Myocyte (in vitro differentiated cells): ENCODE data around the gene CPD. TPM values are rescaled to one million over a fixed set of nuclear protein-coding genes. Genes with fewer than 3 reads are reported as not detected.
"Not testable (repeated sequence)": the region's sequence is repeated elsewhere in the genome, so short reads cannot be mapped to it uniquely, and the experiment has no call there.

Source experiments
- DNase-seq: peaks from one replicate; pipeline ENCODE4 v3.0.0-alpha.2; 2012; ENCODE audit warnings: low read depth
- polyA plus RNA-seq: library from polyadenylated mRNA; unstranded; fragments of >200 nt; gene quantifications from one replicate; pipeline ENCODE4 v1.2.1, GENCODE V29; 2012; ENCODE audit warnings: missing spikeins
- total RNA-seq: library from RNA; depleted of rRNA; stranded (reverse); fragments of >200 nt; gene quantifications from 2 replicates; pipeline ENCODE4 v1.2.3, GENCODE V29; 2014

CPD gene
- 30.8 and 37.7 TPM in 2 replicates for total RNA-seq
- 16.4 TPM for polyA plus RNA-seq

GRCh38 chr17:30378825-30379302, at the start of gene CPD:
Gene CPD (plus strand): TSS chr17:30378927. CDS start chr17:30378981, 54 bp downstream.
- peak; percentile 96 for DNase-seq

- DNase-seq, result no peak
Measured at GRCh38 chr17:30332057-30332542, 46.6 kb upstream of the CPD start.

DNA sequence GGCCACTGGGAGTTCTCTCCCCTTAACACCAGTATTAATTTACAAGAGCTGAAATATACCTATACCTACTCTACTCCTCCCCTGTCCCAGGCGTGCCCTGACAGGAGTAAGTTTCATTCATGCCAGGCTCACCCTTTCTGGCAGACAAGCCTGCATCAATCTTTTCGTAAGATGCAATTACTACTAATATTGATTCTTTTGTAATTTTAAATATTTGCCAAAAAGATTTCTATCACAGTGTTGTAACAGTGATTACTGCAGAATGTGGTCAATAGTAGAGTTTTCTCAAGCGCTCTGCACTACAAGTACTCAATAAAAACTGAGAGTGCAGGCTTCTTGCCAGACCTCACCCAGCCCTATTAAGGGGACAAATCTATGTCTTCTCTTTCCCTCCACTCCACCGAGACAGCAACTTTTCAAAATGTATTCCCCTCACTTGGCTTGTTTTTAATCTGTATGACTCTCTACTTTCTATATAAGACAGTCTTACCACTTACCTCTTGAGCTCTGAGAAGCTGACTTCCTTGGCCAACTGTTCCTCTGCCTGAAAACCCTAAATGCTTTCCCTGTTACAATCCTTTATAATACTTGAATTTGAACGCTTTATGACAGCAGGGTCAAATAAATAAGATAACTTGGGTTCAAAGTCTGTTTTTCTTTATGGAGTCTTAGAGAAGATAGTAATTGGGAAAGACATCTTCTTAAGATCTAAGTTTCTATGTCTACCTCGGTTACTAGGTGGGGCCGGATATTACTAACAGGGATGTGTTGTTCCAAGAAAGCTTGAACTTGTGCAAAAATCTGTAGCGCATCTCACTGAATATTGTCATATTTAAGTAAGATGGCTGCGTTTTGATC, 45.0 kb upstream of the CPD start, which contains the start of gene TMIGD1:
Gene TMIGD1, minus strand, starts transcription at position 555 of the 858 bp plus-strand sequence. CDS start 1,924 bp downstream, outside the sequence.
- DNase-seq, result no peak

DNA sequence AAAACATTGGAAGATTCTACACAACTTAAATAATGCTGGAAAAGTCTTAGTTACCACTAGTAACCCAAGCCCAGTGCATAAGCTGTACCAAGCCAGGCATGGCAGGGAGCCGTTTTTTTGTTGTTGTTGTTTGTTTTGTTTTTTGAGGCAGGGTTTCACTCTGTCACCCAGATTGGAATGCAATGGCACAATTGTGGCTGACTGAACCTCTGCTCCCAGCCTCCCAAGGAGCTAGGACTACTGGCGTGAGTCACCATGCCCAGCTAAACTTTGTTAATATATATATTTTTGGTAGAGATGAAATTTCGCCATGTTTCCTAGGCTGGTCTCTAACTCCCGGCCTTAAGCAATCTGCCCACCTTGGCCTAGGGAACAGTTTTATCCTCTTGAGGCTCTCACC, 44.3 kb upstream of the CPD start:
- no peak for DNase-seq

DNA sequence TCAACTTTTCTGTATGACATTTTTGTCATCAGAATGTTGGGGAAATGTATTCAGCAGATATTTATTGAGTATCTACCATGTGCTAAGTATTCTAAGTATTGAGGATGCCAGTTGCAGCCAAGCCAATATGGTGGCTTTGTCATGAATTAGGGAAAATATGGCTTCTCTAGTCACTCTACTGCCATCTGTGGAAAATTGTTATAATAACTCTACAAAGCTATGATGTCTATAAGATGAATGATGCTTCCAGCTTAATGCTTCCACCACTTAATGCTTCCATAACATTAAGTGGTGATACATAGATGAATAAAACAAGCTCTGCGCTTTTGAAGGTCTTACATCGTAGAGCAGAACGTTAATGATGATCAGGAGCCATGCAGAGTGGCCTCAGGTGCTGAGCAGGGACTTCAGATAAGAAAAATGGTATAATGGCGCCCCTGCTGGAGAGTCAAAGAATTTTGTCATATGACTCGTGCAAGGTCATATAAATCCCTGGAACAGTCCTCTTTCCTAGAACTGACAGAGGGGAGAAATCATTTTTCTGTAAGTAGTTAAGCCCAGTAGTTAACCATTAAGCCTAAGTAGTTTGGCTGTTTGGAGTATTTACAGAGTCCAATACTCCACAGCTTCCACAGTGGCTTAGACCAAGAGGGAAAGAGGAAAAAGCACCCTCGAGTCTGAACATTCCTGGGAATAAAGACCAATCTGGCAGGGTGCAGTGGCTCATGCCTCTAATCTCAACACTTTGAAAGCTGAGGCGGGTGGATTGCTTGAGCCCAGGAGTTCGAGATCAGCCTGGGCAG, 42.2 kb upstream of the CPD start:
- peak; percentile 18 for DNase-seq

- DNase-seq, result no peak
Measured at GRCh38 chr17:30337393-30337999, 41.2 kb upstream of the CPD start.

GRCh38 chr17:30339086-30339485, 39.6 kb upstream of the CPD start:
- DNase-seq, result no peak

DNA sequence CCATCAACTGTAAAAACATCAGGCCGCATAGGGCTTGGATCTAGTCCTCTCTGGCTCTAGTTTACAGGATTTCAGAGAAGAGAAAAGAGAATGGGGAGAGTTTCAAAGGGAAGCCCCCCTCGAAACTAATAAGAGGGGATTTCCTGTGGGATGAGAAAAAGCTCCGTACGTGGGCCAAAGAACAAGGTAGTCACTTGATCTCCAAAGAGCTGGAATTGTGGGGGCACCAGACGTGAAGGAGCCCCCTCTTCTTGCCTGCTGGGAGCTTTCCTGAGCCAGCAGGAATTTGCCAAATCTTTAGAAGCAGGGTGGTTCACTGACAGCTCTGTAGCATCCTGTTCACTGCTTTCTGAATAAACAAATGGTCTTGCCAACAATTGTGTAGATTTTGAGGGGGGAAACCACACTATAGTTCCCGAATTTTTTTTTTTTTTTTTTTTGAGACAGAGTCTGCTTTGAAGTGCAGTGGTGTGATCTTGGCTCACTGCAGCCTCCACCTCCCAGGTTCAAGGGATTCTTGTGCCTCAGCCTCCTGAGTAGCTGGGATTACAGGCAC, 37.8 kb upstream of the CPD start:
- no peak for DNase-seq

GRCh38 chr17:30341703-30342249, 37.0 kb upstream of the CPD start:
- no peak for DNase-seq

DNA sequence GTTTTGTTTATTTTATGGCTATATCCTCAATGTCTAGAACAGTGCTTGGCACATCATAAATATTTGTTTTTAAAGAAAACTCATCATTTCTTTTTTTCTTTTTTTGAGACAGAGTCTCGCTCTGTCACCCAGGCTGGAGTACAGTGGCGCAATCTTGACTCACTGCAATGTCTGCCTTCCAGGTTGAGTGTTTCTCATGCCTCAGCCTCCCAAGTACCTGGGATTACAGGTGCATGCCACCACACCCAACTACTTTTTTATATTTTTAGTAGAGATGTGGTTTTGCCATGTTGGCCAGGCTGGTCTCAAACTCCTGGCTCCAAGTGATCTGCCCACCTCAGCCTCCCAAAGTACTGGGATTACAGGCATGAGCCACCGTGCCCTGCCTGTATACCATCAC, 35.5 kb upstream of the CPD start:
- not testable (repeated sequence) for DNase-seq

GRCh38 chr17:30343796-30344195, 34.9 kb upstream of the CPD start:
- DNase-seq, result no peak

GRCh38 chr17:30344283-30345088, 34.2 kb upstream of the CPD start:
- peak; percentile 50 for DNase-seq

- DNase-seq, result no peak
Measured at GRCh38 chr17:30345089-30345433, 33.7 kb upstream of the CPD start.

DNA sequence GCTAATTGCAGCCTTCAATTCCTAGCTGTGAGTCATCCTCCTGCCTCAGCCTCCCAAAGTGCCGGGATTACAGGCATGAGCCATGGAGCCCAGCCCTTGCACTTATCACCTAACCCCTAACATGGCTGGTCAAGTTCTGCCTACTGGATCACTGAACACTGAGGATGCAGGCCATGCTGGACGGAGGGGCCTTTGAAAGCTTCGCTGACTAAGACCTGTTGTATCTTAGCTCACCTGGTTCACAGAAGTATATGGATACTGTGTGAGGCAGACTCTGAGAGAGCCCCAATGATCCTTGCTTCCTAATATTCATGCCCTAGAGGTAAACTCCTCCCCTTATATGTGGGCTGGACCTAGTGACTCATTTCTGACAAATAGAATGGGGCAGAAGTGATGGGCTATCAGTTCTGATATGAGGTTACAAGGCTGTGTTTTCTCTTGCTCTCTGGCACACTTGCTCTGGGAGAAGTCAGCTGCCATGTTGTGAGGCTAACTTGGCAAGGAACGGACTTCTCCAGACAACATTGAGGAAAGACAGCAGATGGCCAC, 33.1 kb upstream of the CPD start:
- peak; percentile 30 for DNase-seq

DNA sequence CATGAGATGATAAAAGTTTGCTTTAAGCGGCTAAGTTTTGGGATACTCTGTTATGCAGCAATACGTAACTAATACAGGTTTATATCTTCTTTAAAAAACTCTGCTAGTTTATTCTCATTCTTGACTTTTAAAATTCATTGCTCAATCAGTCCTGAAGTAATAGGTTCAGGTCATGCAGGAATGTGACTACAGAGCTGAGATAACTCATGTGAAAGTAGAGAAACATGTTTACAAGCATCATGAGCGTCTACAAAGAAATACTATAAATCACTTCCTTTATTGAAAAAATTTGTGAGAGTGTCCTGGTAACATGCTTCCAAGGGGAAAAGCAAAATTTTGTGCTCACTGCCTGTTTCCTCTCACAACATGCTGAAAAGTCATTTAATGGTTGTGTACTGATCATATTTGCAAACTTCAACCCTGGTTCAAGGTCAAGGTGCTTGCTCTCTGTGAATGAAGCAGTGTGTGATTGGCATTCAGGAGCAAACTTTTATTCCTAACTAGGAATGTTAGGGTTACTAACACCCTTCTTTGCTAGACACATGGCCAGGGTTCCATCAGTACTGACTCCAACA, 32.4 kb upstream of the CPD start:
- no peak for DNase-seq

GRCh38 chr17:30347488-30347887, 31.2 kb upstream of the CPD start:
- DNase-seq, result no peak

DNA sequence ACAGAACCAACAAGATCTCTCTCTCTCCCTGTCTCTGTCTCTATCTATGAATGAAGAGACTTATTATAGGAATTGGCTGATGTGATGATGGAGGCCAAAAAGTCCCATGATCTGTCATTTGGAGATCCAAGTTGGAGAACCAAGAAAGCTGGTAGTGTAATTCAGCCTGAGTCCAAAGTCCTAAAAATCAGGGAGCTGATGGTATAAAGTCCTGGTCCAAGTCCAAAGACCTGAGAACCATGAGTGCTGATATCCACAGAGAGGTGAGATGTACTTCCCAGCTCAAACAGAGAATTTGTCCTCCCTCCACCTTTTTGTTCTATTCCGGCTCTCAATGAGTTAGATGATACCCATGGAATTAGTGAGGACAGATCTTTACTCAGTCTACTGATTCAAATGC, 29.5 kb upstream of the CPD start:
- no peak for DNase-seq

- not testable (repeated sequence) for DNase-seq
Measured at GRCh38 chr17:30351263-30351662, 27.5 kb upstream of the CPD start.

GRCh38 chr17:30351735-30352134, 27.0 kb upstream of the CPD start:
- DNase-seq, result no peak
